Measurements from ENCODE around the gene OLA1. TPM values are rescaled to one million over a fixed set of nuclear protein-coding genes. Genes with fewer than 3 reads are reported as not detected.

OLA1 gene
- total and polyA plus RNA-seq, 9 of the 15 experiments (the other 6 are each of a cell fraction or from before 2014, with no cell fraction given): 208 to 353 (median 225) TPM

GRCh38 chr2:174210862-174211261 lies 37.5 kb downstream of the OLA1 start:
- CTCF ChIA-PET (ENCODE audit: low intra/inter-chr PET ratio): no interaction called here
- Histone ChIP-seq H3K9me1 (ENCODE audit: control insufficient read depth, insufficient read depth, low read length) (no peaks in the 10 kb centered on the region), H3K27ac (ENCODE audit: extremely low read depth, low read depth, low read length) (peak overlapping the region; percentile 66), H4K20me1 (replicated peaks; ENCODE audit: control insufficient read depth, insufficient read depth, low read length) (no peaks in the 10 kb centered on the region), H3K36me3 (ENCODE audit: control insufficient read depth, insufficient read depth, low read length) (peaks cover 13% of the 10 kb centered on the region; the same call in 2 of the 3 replicates), H3K79me2 (ENCODE audit: control insufficient read depth, insufficient read depth, low read length) (peaks cover 84% of the 10 kb centered on the region), H3K9me3 (replicated peaks; ENCODE audit: control insufficient read depth, insufficient read depth, low read depth, low read length) (no peaks in the 10 kb centered on the region), H3K9ac (ENCODE audit: insufficient read depth in 1 of 2, low read depth in 2 of 2, low read length in 2 of 2) (peak overlapping the region in 1 of 2 experiments; percentile 38; a peak in 2 of 4 replicates), H2AFZ (ENCODE audit: low read depth, low read length) (no peak overlapping the region), H3K4me2 (ENCODE audit: insufficient read depth, low read length) (peak overlapping the region; percentile 42), H3K4me1 (replicated peaks in 1 of 2; ENCODE audit: control insufficient read depth in 2 of 2, insufficient read depth in 2 of 2, low read length in 2 of 2) (peaks cover 13 to 40% of the 10 kb centered on the region in 2 experiments; a peak in 4 of 5 replicates), H3K27me3 (ENCODE audit: control insufficient read depth in 2 of 2, insufficient read depth in 2 of 2, low read length in 2 of 2) (no peaks in the 10 kb centered on the region), H3K4me3 (no peak overlapping the region)
- FAIRE-seq: peak; percentile 63
- ATAC-seq: peak; percentile 76
- POLR2A ChIA-PET: interaction anchor here (2.2 kb wide), 1 partner anchor 9 kb away, joined by 5 read pairs; no protein-coding TSS in a partner anchor
- WGBS (ENCODE audit: insufficient coverage, low coverage, missing lambda C conversion rate): 0% methylated on average over 2 of the region's 2 CpGs
- peak in 3 of 4 experiments; percentile 16 to 82 (median 63) for DNase-seq (ENCODE audit: extremely low read depth in 1 of 4, low spot score in 3 of 4)
- no TSS peak for BruUV-seq (replicated peaks)
- intact Hi-C loops (cut with micrococcal nuclease) (no loop called here), in situ Hi-C loops (cut with MboI) (no loop called here)
- TF ChIP-seq CHAMP1 (IDR thresholded peaks at IDR 0.05) (peak; percentile 37; the same call in 1 of the 2 replicates), USF1 (CRISPR knock-in tag; IDR thresholded peaks at IDR 0.05) (no peak), HINFP (tag; conservative IDR thresholded peaks at IDR 0.05; ENCODE audit: low read depth) (no peak), JUND (IDR thresholded peaks at IDR 0.05; ENCODE audit: borderline replicate concordance, low read depth, low read length) (0 out of 2 replicates have a peak, but pooled peaks have one; percentile 13), JUND (tag; IDR thresholded peaks at IDR 0.05; ENCODE audit: borderline replicate concordance, low read depth, low read length) (peak; percentile 11; the same call in 1 of the 3 replicates), MTA3 (IDR thresholded peaks at IDR 0.05; ENCODE audit: borderline replicate concordance) (0 out of 2 replicates have a peak, but pooled peaks have one; percentile 62), EWSR1 (IDR thresholded peaks at IDR 0.05; ENCODE audit: borderline replicate concordance, low read depth, partially characterized antibody) (no peak), KHSRP (IDR thresholded peaks at IDR 0.05) (peak; percentile 41; the same call in 1 of the 2 replicates), ZBTB2 (IDR thresholded peaks at IDR 0.05) (peak; percentile 72), CTBP1 (IDR thresholded peaks at IDR 0.05; ENCODE audit: borderline replicate concordance) (peak; percentile 95), MECOM (CRISPR knock-in tag; IDR thresholded peaks at IDR 0.05) (0 out of 2 replicates have a peak, but pooled peaks have one; percentile 10), MCM7 (IDR thresholded peaks at IDR 0.05) (no peak), NCOA1 (IDR thresholded peaks at IDR 0.05; ENCODE audit: low read depth) (peak; percentile 29; the same call in 1 of the 2 replicates), ZNF239 (CRISPR knock-in tag; IDR thresholded peaks at IDR 0.05) (no peak), TFE3 (CRISPR knock-in tag; IDR thresholded peaks at IDR 0.05) (no peak), TARDBP (IDR thresholded peaks at IDR 0.05) (no peak)

All from K562 (cell line).